Esophagus squamous epithelium (tissue), 5 donors: ENCODE data around the gene LRP11. TPM values are rescaled to one million over a fixed set of nuclear protein-coding genes. Genes with fewer than 3 reads are reported as not detected.
"Not testable (repeated sequence)": the region's sequence is repeated elsewhere in the genome, so short reads cannot be mapped to it uniquely, and the experiment has no call there.

Source experiments
- DNase-seq: peaks from one replicate; lab custom pipeline; 2025; lab: John Stamatoyannopoulos, UW
- H3K27ac ChIP-seq, 4 donors: fragments of 200-600 bp; sonication (generic); one replicate each; pipeline ENCODE4 v1.5.1; 2016 to 2019; ENCODE audit warnings: mild to moderate bottlenecking in 1 of 4
- H3K27me3 ChIP-seq, 4 donors: fragments of 200-600 bp; sonication (generic); 1 replicate in 3 of 4; 2 replicates in 1 of 4; pipeline versions ENCODE4 v1.5.1 to v1.6.0; 2017 to 2021; ENCODE audit warnings: antibody characterized with exemption in 1 of 4
- H3K36me3 ChIP-seq, 3 donors: fragments of 200-600 bp; sonication (generic); one replicate each; pipeline ENCODE4 v1.5.1; 2016 to 2019
- H3K4me1 ChIP-seq, 3 donors: fragments of 200-600 bp; sonication (generic); one replicate each; pipeline ENCODE4 v1.5.1; 2017 to 2019
- H3K4me3 ChIP-seq, 4 donors: fragments of 200-600 bp; sonication (generic); 1 replicate in 3 of 4; 2 replicates in 1 of 4; pipeline ENCODE4 v1.5.1; 2016 to 2019; ENCODE audit warnings: mild to moderate bottlenecking in 2 of 4, moderate library complexity in 1 of 4
- H3K9me3 ChIP-seq, 3 donors: fragments of 200-600 bp; sonication (generic); one replicate each; pipeline ENCODE4 v1.5.1; 2016 to 2019
- CTCF ChIP-seq, 6 experiments: fragments of 450-650 bp in 4 of 6; fragments of 200-600 bp in 2 of 6; sonication (generic) in 2 of 6; IDR thresholded peaks; one replicate each; pipeline ENCODE4 v1.5.1; 2016 to 2019; ENCODE audit warnings: antibody characterized with exemption in 6 of 6, mild to moderate bottlenecking in 4 of 6, moderate library complexity in 4 of 6
- POLR2A ChIP-seq, 4 donors: fragments of 450-650 bp; IDR thresholded peaks; one replicate each; pipeline ENCODE4 v1.6.1; 2017; ENCODE audit warnings: antibody characterized with exemption in 4 of 4, mild to moderate bottlenecking in 4 of 4, moderate library complexity in 3 of 4
- WGBS, 2 donors: methylation state at CpG; one replicate each; pipeline ENCODE4 v1.1.5; 2018; 5-methylcytosine and 5-hydroxymethylcytosine counted together
- intact Hi-C: fragments of 100-400 bp; cut with DNase I; formaldehyde crosslinking; loops from one replicate; pipeline ENCODE4 v1.15.0; 2022
- total RNA-seq, 4 donors: library from RNA; depleted of rRNA; stranded (reverse); fragments of >200 nt; gene quantifications; one replicate each; pipeline ENCODE4 v1.1.0, GENCODE V29; 2016
- donor health status: DM: yes; HTN: yes; CAD: no.

LRP11 gene
- total RNA-seq, 4 donors from 2014 or later, result 40.2 to 74.9 (median 58.4) TPM

- H3K9me3 ChIP-seq, result no peaks in the 10 kb centered on the region
- WGBS, 2 donors, result 46 to 52% methylated on average over 7 of the region's 7 CpGs
- H3K4me3 ChIP-seq, result no peak overlapping the region
- peaks cover 0 to 45% (median 0%) of the 10 kb centered on the region in 3 donors for H3K36me3 ChIP-seq
- H3K27me3 ChIP-seq, result no peaks in the 10 kb centered on the region
- intact Hi-C loops, result no loop called here
- peak overlapping the region in 3 of 4 donors; percentile 1 to 76 (median 60) for H3K27ac ChIP-seq
- no peak for TF ChIP-seq CTCF (IDR thresholded peaks at IDR 0.05)
- TF ChIP-seq POLR2A (IDR thresholded peaks at IDR 0.05), result no peak
- peaks cover 15 to 28% (median 22%) of the 10 kb centered on the region in 3 donors for H3K4me1 ChIP-seq
- DNase-seq, result no peak
Measured at GRCh38 chr6:149846321-149846720, 17.8 kb downstream of the LRP11 start.

GRCh38 chr6:149845549-149845948 lies 18.6 kb downstream of the LRP11 start:
- no peaks in the 10 kb centered on the region for H3K9me3 ChIP-seq
- H3K4me1 ChIP-seq, result peaks cover 15 to 27% (median 22%) of the 10 kb centered on the region in 3 donors
- DNase-seq, result no peak
- H3K27me3 ChIP-seq, result no peaks in the 10 kb centered on the region
- WGBS, 2 donors, result 94 to 100% methylated on average over 2 to 3 of the region's 3 CpGs
- H3K27ac ChIP-seq, result no peak overlapping the region
- H3K36me3 ChIP-seq, result peaks cover 0 to 40% (median 0%) of the 10 kb centered on the region in 3 donors
- no peak for TF ChIP-seq CTCF (IDR thresholded peaks at IDR 0.05)
- TF ChIP-seq POLR2A (IDR thresholded peaks at IDR 0.05), result no peak
- H3K4me3 ChIP-seq, result no peak overlapping the region
- intact Hi-C loops, result no loop called here

- intact Hi-C loops, result no loop called here
- H3K27ac ChIP-seq, result no peak overlapping the region
- no peaks in the 10 kb centered on the region for H3K27me3 ChIP-seq
- peaks cover 18 to 27% (median 22%) of the 10 kb centered on the region in 3 donors for H3K4me1 ChIP-seq
- H3K9me3 ChIP-seq, result no peaks in the 10 kb centered on the region
- H3K36me3 ChIP-seq, result peaks cover 0 to 35% (median 0%) of the 10 kb centered on the region in 3 donors
- WGBS, 2 donors, result 77 to 86% methylated on average over 2 of the region's 2 CpGs
- DNase-seq, result no peak
- H3K4me3 ChIP-seq, result no peak overlapping the region
- TF ChIP-seq CTCF (IDR thresholded peaks at IDR 0.05) (no peak), POLR2A (IDR thresholded peaks at IDR 0.05) (no peak)
Measured at GRCh38 chr6:149844480-149844879, 19.7 kb downstream of the LRP11 start.

DNA sequence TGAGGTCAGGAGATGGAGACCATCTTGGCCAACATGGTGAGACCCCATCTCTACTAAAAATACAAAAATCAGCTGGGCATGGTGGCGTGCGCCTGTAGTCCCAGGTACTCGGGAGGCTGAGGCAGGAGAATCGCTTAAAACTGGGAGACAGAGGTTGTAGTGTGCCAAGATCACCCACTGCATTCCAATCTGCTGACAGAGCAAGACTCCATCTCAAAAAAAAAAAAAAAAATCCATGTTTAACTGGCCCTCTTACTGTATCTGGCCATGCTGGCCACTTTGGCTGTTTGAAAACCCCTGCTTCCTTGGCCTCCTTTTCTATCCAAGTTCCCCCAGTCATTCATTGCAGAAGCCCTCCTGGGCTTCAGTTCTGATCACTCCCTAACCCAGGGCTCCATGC lies 20.1 kb downstream of the LRP11 start:
- 76 to 84% methylated on average over 4 of the region's 4 CpGs for WGBS, 2 donors
- H3K9me3 ChIP-seq, DNase-seq, intact Hi-C loops, H3K27me3 ChIP-seq, H3K4me3 ChIP-seq, H3K27ac ChIP-seq: not testable (repeated sequence)
- peaks cover 18 to 27% (median 22%) of the 10 kb centered on the region in 3 donors for H3K4me1 ChIP-seq
- H3K36me3 ChIP-seq, result peaks cover 0 to 36% (median 0%) of the 10 kb centered on the region in 3 donors

- no peak for DNase-seq
- 66 to 87% methylated on average over 7 to 9 of the region's 10 CpGs for WGBS, 2 donors
- H3K4me3 ChIP-seq, result no peak overlapping the region
- intact Hi-C loops, result no loop called here
- TF ChIP-seq POLR2A (IDR thresholded peaks at IDR 0.05) (no peak), CTCF (IDR thresholded peaks at IDR 0.05) (no peak)
- peaks cover 17 to 24% (median 18%) of the 10 kb centered on the region in 3 donors for H3K4me1 ChIP-seq
- peaks cover 0 to 42% (median 0%) of the 10 kb centered on the region in 3 donors for H3K36me3 ChIP-seq
- H3K27ac ChIP-seq, result no peak overlapping the region
- H3K27me3 ChIP-seq, result no peaks in the 10 kb centered on the region
- no peaks in the 10 kb centered on the region for H3K9me3 ChIP-seq
Measured at GRCh38 chr6:149843051-149843633, 21.0 kb downstream of the LRP11 start.
